ENCODE results near the gene THOC1. TPM values are rescaled to one million over a fixed set of nuclear protein-coding genes. Genes with fewer than 3 reads are reported as not detected.

THOC1 gene
- total and polyA plus RNA-seq, 2 of the 4 experiments (the other 2 are of a cell fraction), result 13.3 to 15.8 TPM

GRCh38 chr18:316393-316792 lies 48.5 kb upstream of the THOC1 start:
- Histone ChIP-seq H2AFZ (replicated peaks; ENCODE audit: low read length, poor library complexity) (no peak overlapping the region), H3K14ac (replicated peaks; ENCODE audit: low read depth, low read length) (no peak overlapping the region), H3K79me1 (ENCODE audit: low read depth in 1 of 2, low read length in 2 of 2) (no peaks in the 10 kb centered on the region), H4K91ac (ENCODE audit: insufficient read depth, low read depth, low read length) (no peak overlapping the region), H2BK120ac (ENCODE audit: low read depth, low read length) (no peak overlapping the region), H3K4me3 (ENCODE audit: insufficient read depth, low read depth, low read length) (no peak overlapping the region), H2BK5ac (ENCODE audit: low read depth, low read length, poor library complexity, severe bottlenecking) (no peak overlapping the region), H2AK5ac (ENCODE audit: low read depth, low read length) (no peak overlapping the region), H3K9ac (ENCODE audit: low read depth, low read length) (no peak overlapping the region), H3K4ac (ENCODE audit: low read depth, low read length) (no peak overlapping the region), H3K36me3 (ENCODE audit: control insufficient read depth, insufficient read depth, low read length) (no peaks in the 10 kb centered on the region), H3K56ac (ENCODE audit: extremely low read depth, insufficient read depth, low read length) (no peak overlapping the region), H2AK9ac (replicated peaks; ENCODE audit: low read depth, low read length, poor library complexity) (no peak overlapping the region), H2BK15ac (ENCODE audit: low read depth, low read length) (no peak overlapping the region), H4K8ac (ENCODE audit: low read depth in 2 of 2, low read length in 2 of 2) (no peak overlapping the region), H3K27me3 (ENCODE audit: control insufficient read depth, insufficient read depth, low read length) (peaks cover 47% of the 10 kb centered on the region), H4K20me1 (ENCODE audit: insufficient read depth, low read length) (peaks cover 3% of the 10 kb centered on the region; the same call in 1 of the 2 replicates), H3K23ac (ENCODE audit: low read depth, low read length) (no peak overlapping the region), H3K4me1 (ENCODE audit: control insufficient read depth, insufficient read depth, low read length) (no peaks in the 10 kb centered on the region), H4K5ac (ENCODE audit: low read depth, low read length) (no peak overlapping the region), H3K9me3 (ENCODE audit: control insufficient read depth, insufficient read depth, low read length) (no peaks in the 10 kb centered on the region), H3K18ac (ENCODE audit: low read depth, low read length) (no peak overlapping the region), H3K4me2 (ENCODE audit: low read depth, low read length) (no peak overlapping the region), H2BK20ac (ENCODE audit: low read depth, low read length) (no peak overlapping the region), H3K27ac (ENCODE audit: insufficient read depth, low read length) (no peak overlapping the region), H3K9me1 (ENCODE audit: insufficient read depth, low read length) (peaks cover 3% of the 10 kb centered on the region; the same call in 1 of the 2 replicates)
- ATAC-seq (ENCODE audit: low read depth) (no peak), DNase-seq (peak; percentile 70)
- TF ChIP-seq CHD1 (IDR thresholded peaks at IDR 0.05; ENCODE audit: low read depth, low read length) (no peak), USF2 (IDR thresholded peaks at IDR 0.05; ENCODE audit: low read depth, low read length) (no peak), MAFK (IDR thresholded peaks at IDR 0.05; ENCODE audit: low read depth, low read length) (no peak), POLR2A (IDR thresholded peaks at IDR 0.05; ENCODE audit: low read depth, low read length) (no peak), ELK1 (IDR thresholded peaks at IDR 0.05; ENCODE audit: borderline replicate concordance, low read depth, low read length) (no peak), FOS (IDR thresholded peaks at IDR 0.05; ENCODE audit: low read depth, low read length) (no peak), MAZ (IDR thresholded peaks at IDR 0.05; ENCODE audit: borderline replicate concordance, low read depth, low read length) (no peak), BHLHE40 (IDR thresholded peaks at IDR 0.05; ENCODE audit: low read depth, low read length) (no peak), CEBPB (IDR thresholded peaks at IDR 0.05; ENCODE audit: low read depth, low read length) (no peak), RAD21 (IDR thresholded peaks at IDR 0.05; ENCODE audit: low read length) (no peak), RCOR1 (IDR thresholded peaks at IDR 0.05; ENCODE audit: insufficient replicate concordance, low read length) (no peak), RFX5 (IDR thresholded peaks at IDR 0.05; ENCODE audit: low read depth, low read length) (no peak), MXI1 (IDR thresholded peaks at IDR 0.05; ENCODE audit: borderline replicate concordance, low read depth, low read length) (no peak), CTCF (conservative IDR thresholded peaks at IDR 0.05; ENCODE audit: low read depth, low read length) (no peak), NFE2L2 (IDR thresholded peaks at IDR 0.05; ENCODE audit: low read depth, low read length) (no peak)
- no TSS peak for BruUV-seq (replicated peaks)
- intact Hi-C loops (cut with micrococcal nuclease), result loop anchor here (5.0 kb wide), 1 partner anchor 181 kb away; no protein-coding TSS in a partner anchor
- in situ Hi-C loops (cut with MboI; ENCODE audit: low sequenced_read_pairs), result no loop called here
- dilution Hi-C loops (cut with HindIII; ENCODE audit: low sequenced_read_pairs, unreplicated experiment), result no loop called here
- CTCF ChIA-PET, result interaction anchor here (0.7 to 1.0 kb wide), 2 partner anchors 9 to 308 kb away, joined by 3 read pairs; no protein-coding TSS in a partner anchor
- WGBS, 2 experiments (ENCODE audit: extremely low coverage in 2 of 2, insufficient read length in 1 of 2), result 20% methylated on average over 1 of the region's 8 CpGs; no CpG with 5 or more reads in 1 of the 2 experiments
- POLR2A ChIA-PET (ENCODE audit: unreplicated experiment), result no interaction called here
